Fibroblast of skin of abdomen (primary cell): ENCODE measurements around the gene UBE2N.

Experiments
- DNase-seq: peaks from one replicate; pipeline ENCODE4 v3.0.0-alpha.2; 2013

UBE2N gene

GRCh38 chr12:93379326-93379980 lies 62.3 kb downstream of the UBE2N start:
- DNase-seq: no peak

GRCh38 chr12:93378998-93379325 lies 62.8 kb downstream of the UBE2N start:
- DNase-seq: no peak

GRCh38 chr12:93378196-93378997 lies 63.4 kb downstream of the UBE2N start:
- DNase-seq: peak; percentile 85

- peak; percentile 95 for DNase-seq
These were observed 64.2 kb downstream of the UBE2N start, which contains the start of gene NUDT4 for GRCh38 chr12:93377252-93378195. Gene NUDT4, plus strand, starts transcription at chr12:93377925. Its CDS starts 398 bp downstream, at chr12:93378323.

GRCh38 chr12:93376436-93377251 lies 65.1 kb downstream of the UBE2N start:
- peak; percentile 21 for DNase-seq

GRCh38 chr12:93375906-93376305 lies 65.8 kb downstream of the UBE2N start:
- DNase-seq: no peak

GRCh38 chr12:93373961-93374656 lies 67.6 kb downstream of the UBE2N start:
- DNase-seq: no peak

GRCh38 chr12:93370947-93371346 lies 70.8 kb downstream of the UBE2N start:
- no peak for DNase-seq

- no peak for DNase-seq
These were observed 72.2 kb downstream of the UBE2N start for GRCh38 chr12:93369505-93369904.

GRCh38 chr12:93368766-93369165 lies 73.0 kb downstream of the UBE2N start:
- DNase-seq: no peak

- DNase-seq: no peak
These were observed 75.3 kb downstream of the UBE2N start for GRCh38 chr12:93366422-93366821.

- DNase-seq: no peak
These were observed 75.9 kb downstream of the UBE2N start for GRCh38 chr12:93365616-93366405.

GRCh38 chr12:93363841-93364297 lies 77.9 kb downstream of the UBE2N start:
- DNase-seq: no peak

GRCh38 chr12:93361151-93361919 lies 80.4 kb downstream of the UBE2N start:
- peak; percentile 43 for DNase-seq

- no peak for DNase-seq
These were observed 81.1 kb downstream of the UBE2N start for GRCh38 chr12:93360688-93361087.

- no peak for DNase-seq
These were observed 82.9 kb downstream of the UBE2N start for GRCh38 chr12:93358821-93359220.

- no peak for DNase-seq
These were observed 83.7 kb downstream of the UBE2N start for GRCh38 chr12:93358058-93358457.

- DNase-seq: no peak
These were observed 85.5 kb downstream of the UBE2N start for GRCh38 chr12:93356214-93356613.
